ENCODE measurements around the gene RPS6KA6. TPM values are rescaled to one million over a fixed set of nuclear protein-coding genes. Genes with fewer than 3 reads are reported as not detected.
A peak's percentile ranks its signal among the peaks of the same experiment; 100 is the strongest.

The RPS6KA6 gene
- total RNA-seq, 4 donors from 2014 or later: 2.2 to 16.4 (median 12.4) TPM

DNA sequence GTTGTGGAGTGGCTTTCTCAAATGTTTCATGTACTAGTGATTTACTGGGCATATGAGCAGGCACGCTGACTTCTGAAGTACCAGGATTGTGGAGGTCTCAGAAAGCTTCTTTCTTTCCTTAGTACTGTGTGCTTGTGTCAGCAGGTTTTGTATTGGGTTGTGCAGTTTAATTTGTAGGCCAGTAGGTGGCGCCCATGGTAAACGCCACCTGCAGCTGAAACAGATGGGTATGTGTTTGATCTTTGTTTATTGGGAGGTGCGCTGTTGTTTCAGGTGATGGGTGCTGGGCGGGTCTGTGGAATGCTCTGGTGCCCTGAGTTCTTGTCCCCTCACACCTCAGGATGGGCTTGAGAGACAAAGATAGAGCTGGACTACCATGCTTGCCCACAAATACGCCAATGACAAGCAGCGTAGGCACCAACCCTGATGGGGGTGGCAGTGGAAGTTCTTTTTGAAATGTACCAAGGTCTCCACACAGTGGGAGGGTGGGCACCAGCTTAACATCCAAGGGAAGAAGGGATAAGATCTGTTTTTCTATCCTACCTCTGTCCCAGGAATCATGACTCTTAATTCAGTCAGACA, 141.5 kb downstream of the RPS6KA6 start:
- H3K36me3 ChIP-seq: no peaks in the 10 kb centered on the region
- H3K4me3 ChIP-seq: no peak overlapping the region
- WGBS, 2 donors (ENCODE audit: low coverage in 1 of 2): 30% methylated on average over 7 of the region's 7 CpGs; no CpG with 5 or more reads in 1 of the 2 donors
- no peaks in the 10 kb centered on the region for H3K9me3 ChIP-seq
- no peak for DNase-seq
- H3K27me3 ChIP-seq: no peaks in the 10 kb centered on the region
- H3K27ac ChIP-seq: no peak overlapping the region
- intact Hi-C loops (cut with DNase I; ENCODE audit: low total_unique reads) (no loop called here), in situ Hi-C loops (cut with MboI; ENCODE audit: low pct_ligation_motif_present in 1 of 4, low pct_unique_long_range_greater_than_20kb in 1 of 4, low sequenced_read_pairs in 3 of 4) (no loop called here)
- no peaks in the 10 kb centered on the region for H3K4me1 ChIP-seq
- TF ChIP-seq POLR2AphosphoS5 (IDR thresholded peaks at IDR 0.05) (no peak), CTCF (IDR thresholded peaks at IDR 0.05) (peak; percentile 46 to 73 (median 60))

GRCh38 chrX:84044051-84044450, 143.9 kb downstream of the RPS6KA6 start:
- H3K27me3 ChIP-seq: no peaks in the 10 kb centered on the region
- H3K4me3 ChIP-seq: no peak overlapping the region
- in situ Hi-C loops (cut with MboI; ENCODE audit: low pct_ligation_motif_present in 1 of 4, low pct_unique_long_range_greater_than_20kb in 1 of 4, low sequenced_read_pairs in 3 of 4): no loop called here
- no peak for DNase-seq
- no peaks in the 10 kb centered on the region for H3K4me1 ChIP-seq
- H3K36me3 ChIP-seq: no peaks in the 10 kb centered on the region
- H3K27ac ChIP-seq: no peak overlapping the region
- intact Hi-C loops (cut with DNase I; ENCODE audit: low total_unique reads): no loop called here
- no peaks in the 10 kb centered on the region for H3K9me3 ChIP-seq
- 70% methylated on average over 4 of the region's 4 CpGs; no CpG with 5 or more reads in 1 of the 2 donors for WGBS, 2 donors (ENCODE audit: low coverage in 1 of 2)
- no peak for TF ChIP-seq POLR2AphosphoS5 (IDR thresholded peaks at IDR 0.05)
- TF ChIP-seq POLR2A (IDR thresholded peaks at IDR 0.05): no peak
- TF ChIP-seq EP300 (IDR thresholded peaks at IDR 0.05; ENCODE audit: low read depth): no peak
- TF ChIP-seq CTCF (IDR thresholded peaks at IDR 0.05): no peak

Small RNA genes within 50 kb of the gene (small RNA-seq; reads per million reads assigned to genes)
- 0 reads per million in 4 donors for gene MIR548I4

All from transverse colon (tissue), 4 donors.